Purkinje cell (primary cell): ENCODE data around the gene INPP4A. TPM values are rescaled to one million over a fixed set of nuclear protein-coding genes. Genes with fewer than 3 reads are reported as not detected.

ENCODE experiments used
- polyA plus RNA-seq: library from polyadenylated mRNA; unstranded; fragments of >200 nt; fragmentation: Nextera tagmentation; gene quantifications from 2 replicates; pipeline ENCODE4 v1.2.1, GENCODE V29; 2014

The INPP4A gene
- 62.6 and 68.7 TPM in 2 replicates for polyA plus RNA-seq

GRCh38 chr2:98444436-98445176, at the start of gene INPP4A:
TSS of gene INPP4A (plus strand) at chr2:98444858. CDS start at chr2:98520049, 75,191 bp downstream.

GRCh38 chr2:98608116-98608961, 163.7 kb downstream of the INPP4A start, which contains the start of the genes COA5 and UNC50:
TSS of gene COA5 (minus strand) at chr2:98608512. CDS start at chr2:98608405, 107 bp downstream.
TSS of gene UNC50 (plus strand) at chr2:98608589. CDS start at chr2:98609760, 1,171 bp downstream.

Other genes with a start within 250 kb of the INPP4A start
- gene CNGA3, start 98.4 kb upstream of the INPP4A start, polyA plus RNA-seq, result not detected in 2 replicates
- gene COA5, start 163.7 kb downstream of the INPP4A start, polyA plus RNA-seq, result 85.4 and 91.9 TPM in 2 replicates
- 113 and 126 TPM in 2 replicates for gene UNC50, start 163.7 kb downstream of the INPP4A start, polyA plus RNA-seq